ENCODE data around the gene TMEFF1. TPM values are rescaled to one million over a fixed set of nuclear protein-coding genes. Genes with fewer than 3 reads are reported as not detected.

The TMEFF1 gene
- total RNA-seq, 2 donors from 2014 or later, result not detected

- no peak for ATAC-seq
- no peaks in the 10 kb centered on the region for H3K9me3 ChIP-seq
- intact Hi-C loops (cut with DNase I), result no loop called here
- H3K36me3 ChIP-seq (replicated peaks in 1 of 2; ENCODE audit: insufficient read depth in 1 of 2, low read depth in 2 of 2), result no peaks in the 10 kb centered on the region
- H3K27me3 ChIP-seq, result no peaks in the 10 kb centered on the region
- H3K4me1 ChIP-seq, result no peaks in the 10 kb centered on the region
- no peak overlapping the region for H3K27ac ChIP-seq
- TF ChIP-seq, protein P1, sequence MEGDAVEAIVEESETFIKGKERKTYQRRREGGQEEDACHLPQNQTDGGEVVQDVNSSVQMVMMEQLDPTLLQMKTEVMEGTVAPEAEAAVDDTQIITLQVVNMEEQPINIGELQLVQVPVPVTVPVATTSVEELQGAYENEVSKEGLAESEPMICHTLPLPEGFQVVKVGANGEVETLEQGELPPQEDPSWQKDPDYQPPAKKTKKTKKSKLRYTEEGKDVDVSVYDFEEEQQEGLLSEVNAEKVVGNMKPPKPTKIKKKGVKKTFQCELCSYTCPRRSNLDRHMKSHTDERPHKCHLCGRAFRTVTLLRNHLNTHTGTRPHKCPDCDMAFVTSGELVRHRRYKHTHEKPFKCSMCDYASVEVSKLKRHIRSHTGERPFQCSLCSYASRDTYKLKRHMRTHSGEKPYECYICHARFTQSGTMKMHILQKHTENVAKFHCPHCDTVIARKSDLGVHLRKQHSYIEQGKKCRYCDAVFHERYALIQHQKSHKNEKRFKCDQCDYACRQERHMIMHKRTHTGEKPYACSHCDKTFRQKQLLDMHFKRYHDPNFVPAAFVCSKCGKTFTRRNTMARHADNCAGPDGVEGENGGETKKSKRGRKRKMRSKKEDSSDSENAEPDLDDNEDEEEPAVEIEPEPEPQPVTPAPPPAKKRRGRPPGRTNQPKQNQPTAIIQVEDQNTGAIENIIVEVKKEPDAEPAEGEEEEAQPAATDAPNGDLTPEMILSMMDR (IDR thresholded peaks at IDR 0.05), result no peak
- no peak for TF ChIP-seq POLR2A (IDR thresholded peaks at IDR 0.05)
- no peak overlapping the region for H3K4me3 ChIP-seq
- no peak for DNase-seq
Measured at GRCh38 chr9:100447041-100447440, 25.9 kb upstream of the TMEFF1 start.

DNA sequence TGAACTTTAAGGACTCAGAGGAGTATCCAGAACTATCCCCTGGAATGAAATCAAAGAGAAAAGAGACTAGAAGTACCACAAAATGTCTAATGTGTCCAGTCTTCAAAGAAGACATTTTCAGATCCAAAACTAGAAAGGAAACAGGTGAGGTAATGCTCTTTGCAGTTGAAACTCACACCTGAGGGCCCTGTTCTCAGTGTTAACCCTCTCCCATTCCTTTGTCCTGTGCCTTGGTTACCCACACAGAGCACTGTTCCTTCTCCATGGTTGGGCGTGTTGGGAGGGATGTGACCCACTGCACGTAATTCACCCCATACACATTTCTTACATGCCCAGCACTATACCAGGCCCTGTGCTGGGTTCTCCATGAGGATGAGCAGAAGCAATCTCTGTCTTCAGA is 24.7 kb upstream of the TMEFF1 start:
- H3K4me3 ChIP-seq, result no peak overlapping the region
- no peak for DNase-seq
- 94 to 100% methylated on average over 2 of the region's 2 CpGs for WGBS, 2 donors
- H3K9me3 ChIP-seq, result no peaks in the 10 kb centered on the region
- H3K36me3 ChIP-seq (replicated peaks in 1 of 2; ENCODE audit: insufficient read depth in 1 of 2, low read depth in 2 of 2), result peaks cover 0 to 2% of the 10 kb centered on the region in 2 donors
- intact Hi-C loops (cut with DNase I), result no loop called here
- H3K27ac ChIP-seq, result no peak overlapping the region
- H3K4me1 ChIP-seq, result no peaks in the 10 kb centered on the region
- no peaks in the 10 kb centered on the region for H3K27me3 ChIP-seq
- TF ChIP-seq, protein P1 (IDR thresholded peaks at IDR 0.05), result no peak
- TF ChIP-seq POLR2A (IDR thresholded peaks at IDR 0.05), result no peak
- no peak for ATAC-seq

- H3K4me1 ChIP-seq, result no peaks in the 10 kb centered on the region
- no peaks in the 10 kb centered on the region for H3K27me3 ChIP-seq
- no peak for TF ChIP-seq POLR2A (IDR thresholded peaks at IDR 0.05)
- TF ChIP-seq, protein P1 (IDR thresholded peaks at IDR 0.05), result no peak
- no peak overlapping the region for H3K27ac ChIP-seq
- no peaks in the 10 kb centered on the region for H3K9me3 ChIP-seq
- intact Hi-C loops (cut with DNase I), result no loop called here
- no peak overlapping the region for H3K4me3 ChIP-seq
- WGBS, 2 donors, result 96% methylated on average over 2 of the region's 2 CpGs
- peaks cover 0 to 2% of the 10 kb centered on the region in 2 donors for H3K36me3 ChIP-seq (replicated peaks in 1 of 2; ENCODE audit: insufficient read depth in 1 of 2, low read depth in 2 of 2)
- no peak for DNase-seq
- no peak for ATAC-seq
Measured at GRCh38 chr9:100449420-100449819, 23.5 kb upstream of the TMEFF1 start.

- Histone ChIP-seq H3K27ac (no peak overlapping the region), H3K4me1 (no peaks in the 10 kb centered on the region), H3K4me3 (no peak overlapping the region), H3K36me3 (replicated peaks in 1 of 2; ENCODE audit: insufficient read depth in 1 of 2, low read depth in 2 of 2) (peaks cover 0 to 2% of the 10 kb centered on the region in 2 donors), H3K9me3 (no peaks in the 10 kb centered on the region), H3K27me3 (no peaks in the 10 kb centered on the region)
- TF ChIP-seq, protein P1 (IDR thresholded peaks at IDR 0.05), result no peak
- TF ChIP-seq POLR2A (IDR thresholded peaks at IDR 0.05), result no peak
- ATAC-seq (no peak), DNase-seq (no peak)
- intact Hi-C loops (cut with DNase I), result no loop called here
- 94 to 98% methylated on average over 2 of the region's 2 CpGs for WGBS, 2 donors
Measured at GRCh38 chr9:100452894-100453293, 20.1 kb upstream of the TMEFF1 start.

GRCh38 chr9:100455470-100455869 is 17.5 kb upstream of the TMEFF1 start:
- ATAC-seq, result no peak
- no peak overlapping the region for H3K27ac ChIP-seq
- TF ChIP-seq, protein P1 (IDR thresholded peaks at IDR 0.05), result no peak
- no peak for TF ChIP-seq POLR2A (IDR thresholded peaks at IDR 0.05)
- intact Hi-C loops (cut with DNase I), result no loop called here
- H3K27me3 ChIP-seq, result no peaks in the 10 kb centered on the region
- H3K36me3 ChIP-seq (replicated peaks in 1 of 2; ENCODE audit: insufficient read depth in 1 of 2, low read depth in 2 of 2), result peaks cover 0 to 2% of the 10 kb centered on the region in 2 donors
- no peak overlapping the region for H3K4me3 ChIP-seq
- DNase-seq, result no peak
- H3K4me1 ChIP-seq, result no peaks in the 10 kb centered on the region
- no peaks in the 10 kb centered on the region for H3K9me3 ChIP-seq

Measured in body of pancreas (tissue), 4 donors.